ENCODE results near the gene GAPDHS. TPM values are rescaled to one million over a fixed set of nuclear protein-coding genes. Genes with fewer than 3 reads are reported as not detected.

Gene GAPDHS
- total and polyA plus RNA-seq, 2 of the 13 experiments (the other 11 are each of a cell fraction or from before 2014, with no cell fraction given) = not detected

DNA sequence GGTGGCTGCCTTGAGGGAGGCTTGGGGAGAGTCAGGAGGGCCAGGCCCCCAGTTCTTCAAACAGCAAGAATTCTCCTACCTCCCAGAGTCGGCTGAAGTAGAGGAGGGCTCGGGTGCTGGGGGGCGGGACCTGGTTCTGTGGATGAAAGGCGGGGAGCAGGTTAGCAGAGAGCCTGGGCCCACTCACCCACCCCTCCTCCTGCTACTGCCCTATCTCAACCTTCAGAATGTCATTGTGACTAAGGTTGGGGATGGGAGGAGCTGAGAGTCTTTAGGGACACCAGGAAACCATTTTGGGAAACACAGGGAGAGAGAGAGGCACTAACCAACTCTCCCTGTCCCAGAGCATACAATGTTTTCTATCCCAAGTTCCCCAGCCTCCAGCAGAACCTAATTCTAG is 30.5 kb upstream of the GAPDHS start:
- Histone ChIP-seq H3K9ac (ENCODE audit: insufficient read depth, low read depth, low read length) (no peak overlapping the region), H3K4me3 (replicated peaks in 1 of 3; ENCODE audit: insufficient read depth in 1 of 3, low read depth in 2 of 3, low read length in 3 of 3) (no peak overlapping the region), H3K36me3 (replicated peaks in 1 of 2; ENCODE audit: control insufficient read depth in 1 of 2, insufficient read depth in 2 of 2, low read length in 2 of 2) (peaks cover 3 to 15% of the 10 kb centered on the region in 2 experiments; a peak in 3 of 5 replicates), H3K4me2 (ENCODE audit: low read depth, low read length) (no peak overlapping the region), H4K20me1 (ENCODE audit: insufficient read depth, low read length) (no peaks in the 10 kb centered on the region), H3K27me3 (ENCODE audit: control insufficient read depth in 1 of 2, insufficient read depth in 2 of 2, low read length in 2 of 2) (no peaks in the 10 kb centered on the region), H3K4me1 (ENCODE audit: insufficient read depth, low read length) (peaks cover 17% of the 10 kb centered on the region), H3K79me2 (ENCODE audit: insufficient read depth, low read length) (no peaks in the 10 kb centered on the region), H3K9me3 (ENCODE audit: low read length) (no peaks in the 10 kb centered on the region), H3K27ac (ENCODE audit: extremely low read length, insufficient read depth, low read length) (no peak overlapping the region), H2AFZ (ENCODE audit: low read length) (no peak overlapping the region)
- no peak for ATAC-seq
- TF ChIP-seq ZNF605 (CRISPR knock-in tag; IDR thresholded peaks at IDR 0.05) = no peak
- TF ChIP-seq, protein P1, sequence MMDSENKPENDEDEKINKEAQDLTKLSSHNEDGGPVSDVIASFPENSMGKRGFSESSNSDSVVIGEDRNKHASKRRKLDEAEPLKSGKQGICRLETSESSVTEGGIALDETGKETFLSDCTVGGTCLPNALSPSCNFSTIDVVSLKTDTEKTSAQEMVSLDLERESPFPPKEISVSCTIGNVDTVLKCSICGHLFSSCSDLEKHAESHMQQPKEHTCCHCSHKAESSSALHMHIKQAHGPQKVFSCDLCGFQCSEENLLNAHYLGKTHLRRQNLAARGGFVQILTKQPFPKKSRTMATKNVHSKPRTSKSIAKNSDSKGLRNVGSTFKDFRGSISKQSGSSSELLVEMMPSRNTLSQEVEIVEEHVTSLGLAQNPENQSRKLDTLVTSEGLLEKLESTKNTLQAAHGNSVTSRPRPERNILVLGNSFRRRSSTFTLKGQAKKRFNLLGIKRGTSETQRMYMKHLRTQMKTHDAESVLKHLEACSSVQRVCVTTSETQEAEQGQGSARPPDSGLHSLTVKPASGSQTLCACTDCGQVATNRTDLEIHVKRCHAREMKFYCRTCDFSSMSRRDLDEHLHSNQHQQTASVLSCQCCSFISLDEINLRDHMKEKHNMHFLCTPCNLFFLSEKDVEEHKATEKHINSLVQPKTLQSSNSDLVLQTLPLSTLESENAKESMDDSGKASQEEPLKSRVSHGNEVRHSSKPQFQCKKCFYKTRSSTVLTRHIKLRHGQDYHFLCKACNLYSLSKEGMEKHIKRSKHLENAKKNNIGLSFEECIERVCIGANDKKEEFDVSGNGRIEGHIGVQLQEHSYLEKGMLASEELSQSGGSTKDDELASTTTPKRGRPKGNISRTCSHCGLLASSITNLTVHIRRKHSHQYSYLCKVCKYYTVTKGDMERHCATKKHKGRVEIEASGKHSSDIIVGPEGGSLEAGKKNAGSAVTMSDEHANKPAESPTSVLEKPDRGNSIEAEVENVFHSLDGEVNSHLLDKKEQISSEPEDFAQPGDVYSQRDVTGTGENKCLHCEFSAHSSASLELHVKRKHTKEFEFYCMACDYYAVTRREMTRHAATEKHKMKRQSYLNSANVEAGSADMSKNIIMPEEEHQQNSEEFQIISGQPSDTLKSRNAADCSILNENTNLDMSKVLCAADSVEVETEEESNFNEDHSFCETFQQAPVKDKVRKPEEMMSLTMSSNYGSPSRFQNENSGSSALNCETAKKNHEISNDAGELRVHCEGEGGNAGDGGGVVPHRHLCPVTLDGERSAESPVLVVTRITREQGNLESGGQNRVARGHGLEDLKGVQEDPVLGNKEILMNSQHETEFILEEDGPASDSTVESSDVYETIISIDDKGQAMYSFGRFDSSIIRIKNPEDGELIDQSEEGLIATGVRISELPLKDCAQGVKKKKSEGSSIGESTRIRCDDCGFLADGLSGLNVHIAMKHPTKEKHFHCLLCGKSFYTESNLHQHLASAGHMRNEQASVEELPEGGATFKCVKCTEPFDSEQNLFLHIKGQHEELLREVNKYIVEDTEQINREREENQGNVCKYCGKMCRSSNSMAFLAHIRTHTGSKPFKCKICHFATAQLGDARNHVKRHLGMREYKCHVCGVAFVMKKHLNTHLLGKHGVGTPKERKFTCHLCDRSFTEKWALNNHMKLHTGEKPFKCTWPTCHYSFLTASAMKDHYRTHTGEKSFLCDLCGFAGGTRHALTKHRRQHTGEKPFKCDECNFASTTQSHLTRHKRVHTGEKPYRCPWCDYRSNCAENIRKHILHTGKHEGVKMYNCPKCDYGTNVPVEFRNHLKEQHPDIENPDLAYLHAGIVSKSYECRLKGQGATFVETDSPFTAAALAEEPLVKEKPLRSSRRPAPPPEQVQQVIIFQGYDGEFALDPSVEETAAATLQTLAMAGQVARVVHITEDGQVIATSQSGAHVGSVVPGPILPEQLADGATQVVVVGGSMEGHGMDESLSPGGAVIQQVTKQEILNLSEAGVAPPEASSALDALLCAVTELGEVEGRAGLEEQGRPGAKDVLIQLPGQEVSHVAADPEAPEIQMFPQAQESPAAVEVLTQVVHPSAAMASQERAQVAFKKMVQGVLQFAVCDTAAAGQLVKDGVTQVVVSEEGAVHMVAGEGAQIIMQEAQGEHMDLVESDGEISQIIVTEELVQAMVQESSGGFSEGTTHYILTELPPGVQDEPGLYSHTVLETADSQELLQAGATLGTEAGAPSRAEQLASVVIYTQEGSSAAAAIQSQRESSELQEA (CRISPR knock-in tag; IDR thresholded peaks at IDR 0.05; ENCODE audit: not compliant biosample characterization) = no peak
- no peak for TF ChIP-seq ZFP1 (CRISPR knock-in tag; IDR thresholded peaks at IDR 0.05)
- TF ChIP-seq MTF2 (CRISPR knock-in tag; IDR thresholded peaks at IDR 0.05; ENCODE audit: borderline replicate concordance) = no peak
- TF ChIP-seq RBFOX2 (IDR thresholded peaks at IDR 0.05; ENCODE audit: low read depth, low read length) = no peak
- TF ChIP-seq FOXO1 (CRISPR knock-in tag; IDR thresholded peaks at IDR 0.05) = no peak
- TF ChIP-seq ZFP91 (CRISPR knock-in tag; IDR thresholded peaks at IDR 0.05; ENCODE audit: borderline replicate concordance) = no peak
- TF ChIP-seq ZNF367 (CRISPR knock-in tag; IDR thresholded peaks at IDR 0.05; ENCODE audit: borderline replicate concordance) = no peak
- no peak for TF ChIP-seq TEAD2 (CRISPR knock-in tag; IDR thresholded peaks at IDR 0.05)
- TF ChIP-seq DNMT1 (CRISPR knock-in tag; IDR thresholded peaks at IDR 0.05) = no peak
- TF ChIP-seq ZNF331 (CRISPR knock-in tag; IDR thresholded peaks at IDR 0.05) = no peak
- no peak for TF ChIP-seq ARNTL (CRISPR knock-in tag; IDR thresholded peaks at IDR 0.05)
- no peak for TF ChIP-seq ZNF562 (CRISPR knock-in tag; IDR thresholded peaks at IDR 0.05; ENCODE audit: borderline replicate concordance)
- BruUV-seq (replicated peaks) = no TSS peak
- FAIRE-seq = no peak
- in situ Hi-C loops (cut with HindIII; ENCODE audit: extremely low pct_ligation_motif_present, low pct_unique_long_range_greater_than_20kb) (no loop called here), intact Hi-C loops (cut with micrococcal nuclease; ENCODE audit: unreplicated experiment) (no loop called here)
- no peak for DNase-seq (ENCODE audit: low spot score)
- WGBS (ENCODE audit: low lambda C conversion rate) = 98% methylated on average over 4 of the region's 4 CpGs
- CTCF ChIA-PET (ENCODE audit: low intra/inter-chr PET ratio, low total read pairs) = no interaction called here
- POLR2A ChIA-PET = interaction anchor here (1.6 kb wide), 1 partner anchor 8 kb away, joined by 4 read pairs; no protein-coding TSS in a partner anchor
